DND-41 (cell line): Measurements from ENCODE around the gene APOA5.
A peak's percentile ranks its signal among the peaks of the same experiment; 100 is the strongest.
"Not testable (repeated sequence)": the region's sequence is repeated elsewhere in the genome, so short reads cannot be mapped to it uniquely, and the experiment has no call there.

ENCODE experiments used
- ATAC-seq: fragments of 200-7000 bp; cut with Tn5 transposase; 3 replicates; pipeline ENCODE4 v1.9.1; 2021; ENCODE audit warnings: low read depth; ENCODE audit not compliant: insufficient read depth
- DNase-seq: peaks from one replicate; pipeline ENCODE4 v3.0.0-alpha.2; 2020
- H2AFZ ChIP-seq: 2 replicates; pipeline ENCODE4 v1.6.0; 2012; ENCODE audit warnings: low read depth, low read length
- H3K27ac ChIP-seq: 2 replicates; pipeline ENCODE4 v1.5.1; 2012; ENCODE audit warnings: low read length, inconsistent platforms
- H3K27me3 ChIP-seq: fragments of 200-600 bp; sonication (generic); 2 replicates; pipeline ENCODE4 v1.6.0; 2012; ENCODE audit warnings: low read length, mild to moderate bottlenecking, inconsistent platforms; ENCODE audit not compliant: insufficient read depth, poor library complexity
- H3K36me3 ChIP-seq: 2 replicates; pipeline ENCODE4 v1.5.1; 2012; ENCODE audit warnings: low read length, inconsistent platforms; ENCODE audit not compliant: insufficient read depth
- H3K4me1 ChIP-seq: 2 replicates; pipeline ENCODE4 v1.5.1; 2012; ENCODE audit warnings: mild to moderate bottlenecking, low read length; ENCODE audit not compliant: insufficient read depth
- H3K4me2 ChIP-seq: 2 replicates; pipeline ENCODE4 v1.6.0; 2012; ENCODE audit warnings: mild to moderate bottlenecking, moderate library complexity, low read length, inconsistent platforms; ENCODE audit not compliant: insufficient read depth
- H3K4me3 ChIP-seq, 2 experiments: fragments of 200-600 bp in 1 of 2; shearing (Covaris generic) in 1 of 2; 2 replicates each; pipeline ENCODE4 v1.5.1; 2012 to 2016; ENCODE audit warnings: inconsistent platforms in 2 of 2, low read length in 2 of 2, mild to moderate bottlenecking in 2 of 2, low read depth in 1 of 2, moderate library complexity in 1 of 2
- H3K79me2 ChIP-seq: 2 replicates; pipeline ENCODE4 v1.6.0; 2012; ENCODE audit warnings: low read length, inconsistent platforms; ENCODE audit not compliant: insufficient read depth
- H3K9ac ChIP-seq: 2 replicates; pipeline ENCODE4 v1.6.0; 2012; ENCODE audit warnings: low read depth, mild to moderate bottlenecking, inconsistent platforms, low read length, moderate library complexity
- H3K9me3 ChIP-seq: 2 replicates; pipeline ENCODE4 v1.5.1; 2012; ENCODE audit warnings: low read length, moderate library complexity, mild to moderate bottlenecking, inconsistent platforms; ENCODE audit not compliant: insufficient read depth, severe bottlenecking
- H4K20me1 ChIP-seq: 2 replicates; pipeline ENCODE4 v1.6.0; 2012; ENCODE audit warnings: low read length; ENCODE audit not compliant: insufficient read depth
- EZH2 ChIP-seq: IDR thresholded peaks from 3 replicates; pipeline ENCODE4 v1.6.1; 2012; ENCODE audit warnings: borderline replicate concordance, low read depth, mild to moderate bottlenecking, moderate library complexity, low read length, inconsistent platforms; ENCODE audit not compliant: severe bottlenecking
- TF ChIP-seq, protein P1 (sequence below): IDR thresholded peaks from 2 replicates; pipeline ENCODE4 v1.5.1; 2012; ENCODE audit warnings: borderline replicate concordance, low read length, moderate library complexity, mild to moderate bottlenecking; ENCODE audit not compliant: poor library complexity, severe bottlenecking; ENCODE audit errors: extremely low read depth

The APOA5 gene

DNA sequence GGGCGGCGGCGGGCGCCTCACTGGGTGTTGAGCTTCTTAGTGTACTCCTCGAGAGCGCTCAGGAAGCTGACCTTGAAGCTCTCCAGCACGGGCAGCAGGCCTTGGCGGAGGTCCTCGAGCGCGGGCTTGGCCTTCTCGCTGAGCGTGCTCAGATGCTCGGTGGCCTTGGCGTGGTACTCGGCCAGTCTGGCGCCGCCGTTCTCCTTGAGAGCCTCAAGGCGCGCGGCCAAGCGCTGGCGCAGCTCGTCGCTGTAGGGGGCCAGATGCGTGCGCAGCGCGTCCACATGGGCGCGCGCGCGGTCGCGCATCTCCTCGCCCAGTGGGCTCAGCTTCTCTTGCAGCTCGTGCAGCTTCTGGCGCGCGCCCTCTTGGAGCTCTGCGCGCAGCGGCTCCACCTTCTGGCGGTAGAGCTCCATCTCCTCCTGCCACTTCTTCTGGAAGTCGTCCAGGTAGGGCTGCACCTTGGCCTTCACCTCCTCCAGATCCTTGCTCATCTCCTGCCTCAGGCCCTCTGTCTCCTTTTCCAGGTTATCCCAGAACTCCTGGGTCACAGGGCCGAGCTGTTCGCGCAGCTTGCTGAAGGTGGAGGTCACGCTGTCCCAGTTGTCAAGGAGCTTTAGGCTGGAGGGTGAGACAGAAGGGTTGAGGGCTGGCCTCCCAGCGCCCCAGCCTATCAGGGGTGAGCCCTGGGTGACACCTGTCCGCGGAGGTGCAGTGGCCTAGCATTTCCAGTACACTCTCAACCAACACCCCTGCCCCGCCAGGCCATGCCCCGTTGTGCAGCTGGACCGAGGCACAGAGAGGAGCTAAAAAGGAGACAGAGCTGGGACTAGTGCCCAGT lies 44.3 kb upstream of the APOA5 start:
- peak overlapping the region; percentile 87 for H3K4me2 ChIP-seq
- TF ChIP-seq, protein P1, sequence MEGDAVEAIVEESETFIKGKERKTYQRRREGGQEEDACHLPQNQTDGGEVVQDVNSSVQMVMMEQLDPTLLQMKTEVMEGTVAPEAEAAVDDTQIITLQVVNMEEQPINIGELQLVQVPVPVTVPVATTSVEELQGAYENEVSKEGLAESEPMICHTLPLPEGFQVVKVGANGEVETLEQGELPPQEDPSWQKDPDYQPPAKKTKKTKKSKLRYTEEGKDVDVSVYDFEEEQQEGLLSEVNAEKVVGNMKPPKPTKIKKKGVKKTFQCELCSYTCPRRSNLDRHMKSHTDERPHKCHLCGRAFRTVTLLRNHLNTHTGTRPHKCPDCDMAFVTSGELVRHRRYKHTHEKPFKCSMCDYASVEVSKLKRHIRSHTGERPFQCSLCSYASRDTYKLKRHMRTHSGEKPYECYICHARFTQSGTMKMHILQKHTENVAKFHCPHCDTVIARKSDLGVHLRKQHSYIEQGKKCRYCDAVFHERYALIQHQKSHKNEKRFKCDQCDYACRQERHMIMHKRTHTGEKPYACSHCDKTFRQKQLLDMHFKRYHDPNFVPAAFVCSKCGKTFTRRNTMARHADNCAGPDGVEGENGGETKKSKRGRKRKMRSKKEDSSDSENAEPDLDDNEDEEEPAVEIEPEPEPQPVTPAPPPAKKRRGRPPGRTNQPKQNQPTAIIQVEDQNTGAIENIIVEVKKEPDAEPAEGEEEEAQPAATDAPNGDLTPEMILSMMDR = peak; percentile 89
- no peak for TF ChIP-seq EZH2
- H3K79me2 ChIP-seq = no peaks in the 10 kb centered on the region
- peaks cover 21% of the 10 kb centered on the region for H3K4me1 ChIP-seq
- H4K20me1 ChIP-seq = no peaks in the 10 kb centered on the region
- H2AFZ ChIP-seq = peak overlapping the region; percentile 90
- ATAC-seq = peak; percentile 89
- no peaks in the 10 kb centered on the region for H3K9me3 ChIP-seq
- H3K27ac ChIP-seq = peak overlapping the region; percentile 87
- DNase-seq = peak; percentile 91
- no peaks in the 10 kb centered on the region for H3K36me3 ChIP-seq
- peak overlapping the region; percentile 77 for H3K9ac ChIP-seq
- H3K27me3 ChIP-seq = no peaks in the 10 kb centered on the region
- peak overlapping the region; percentile 13 to 69 for H3K4me3 ChIP-seq

DNA sequence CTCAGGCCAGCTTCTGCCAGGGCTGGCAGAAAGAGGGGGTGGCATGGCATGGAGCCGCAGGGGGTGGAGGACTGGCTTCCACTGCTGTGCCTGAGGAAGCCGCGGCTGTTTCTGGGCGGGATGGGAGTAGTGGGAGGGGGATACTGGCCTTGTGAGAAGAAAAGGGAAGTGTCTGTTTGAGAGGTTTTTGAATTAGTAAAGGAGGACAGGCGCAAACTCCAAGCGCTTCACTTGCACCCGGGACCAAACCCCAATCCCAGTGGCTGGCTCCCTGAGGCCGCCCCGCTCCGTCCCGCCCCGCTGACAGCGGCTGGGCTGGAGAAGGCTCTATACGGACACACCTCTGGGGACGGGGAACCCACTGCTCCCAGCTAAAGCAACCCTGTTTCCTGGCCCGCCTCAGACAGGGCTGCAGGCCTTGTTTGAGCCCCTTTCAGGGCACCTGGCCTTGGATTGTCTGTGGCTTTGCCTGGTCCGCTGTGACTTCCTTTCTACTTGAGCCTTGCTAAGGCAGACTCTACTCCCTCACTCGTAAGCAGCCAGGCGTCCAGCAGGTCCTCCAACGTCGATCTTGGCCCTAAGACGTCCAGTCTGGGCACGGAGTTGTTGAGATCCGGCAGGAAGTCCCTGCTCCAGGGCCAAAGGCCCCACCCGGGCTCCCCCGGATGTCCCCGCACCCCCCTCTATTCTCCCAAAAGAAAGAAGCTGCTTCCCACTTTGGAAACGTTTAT lies 43.5 kb upstream of the APOA5 start:
- Histone ChIP-seq H3K4me3 (peak overlapping the region; percentile 13 to 69), H3K27ac (peak overlapping the region; percentile 87), H2AFZ (peak overlapping the region; percentile 90), H3K4me2 (peak overlapping the region; percentile 87), H3K9ac (peak overlapping the region; percentile 77), H3K9me3 (no peaks in the 10 kb centered on the region), H3K4me1 (peaks cover 21% of the 10 kb centered on the region), H3K27me3 (no peaks in the 10 kb centered on the region), H4K20me1 (no peaks in the 10 kb centered on the region), H3K79me2 (no peaks in the 10 kb centered on the region), H3K36me3 (no peaks in the 10 kb centered on the region)
- TF ChIP-seq, protein P1 = no peak
- no peak for TF ChIP-seq EZH2
- ATAC-seq = peak; percentile 30
- DNase-seq = peak; percentile 48

DNA sequence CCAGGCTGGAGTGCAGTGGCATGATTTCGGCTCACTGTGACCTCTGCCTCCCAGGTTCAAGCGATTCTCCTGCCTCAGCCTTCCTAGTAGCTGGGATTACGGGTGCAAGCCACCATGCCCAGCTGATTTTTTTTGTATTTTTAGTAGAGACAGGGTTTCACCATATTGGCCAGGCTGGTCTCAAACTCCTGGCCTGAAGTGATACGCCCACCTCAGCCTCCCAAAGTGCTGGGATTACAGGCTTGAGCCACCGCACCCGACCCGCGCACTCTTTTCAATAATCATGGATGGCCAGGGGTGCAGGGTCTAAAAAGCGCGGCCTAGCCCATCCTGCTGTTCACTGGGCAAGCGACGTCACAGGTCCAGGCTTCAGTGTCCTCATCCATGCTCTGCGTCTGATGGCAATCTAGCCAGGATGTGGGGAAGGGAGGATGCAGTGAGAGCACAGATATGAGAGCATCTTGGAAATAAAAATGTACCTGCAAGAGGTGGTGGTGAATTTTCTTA lies 42.9 kb upstream of the APOA5 start:
- not testable (repeated sequence) for H3K9me3 ChIP-seq, ATAC-seq, H4K20me1 ChIP-seq, H3K4me3 ChIP-seq, H3K27ac ChIP-seq, H3K79me2 ChIP-seq, H3K9ac ChIP-seq, DNase-seq, H3K36me3 ChIP-seq, H3K27me3 ChIP-seq, H2AFZ ChIP-seq
- H3K4me1 ChIP-seq = peaks cover 21% of the 10 kb centered on the region
- H3K4me2 ChIP-seq = peak overlapping the region; percentile 87
